ENCODE results near the gene TRMT2B. TPM values are rescaled to one million over a fixed set of nuclear protein-coding genes. Genes with fewer than 3 reads are reported as not detected.

Gene TRMT2B
- total and polyA plus RNA-seq, 10 of the 15 experiments (the other 5 are each of a cell fraction or from before 2014, with no cell fraction given), result 2.5 to 14.2 (median 11.5) TPM

GRCh38 chrX:100995469-100995868, 56.4 kb downstream of the TRMT2B start:
- RAD21 ChIA-PET (ENCODE audit: unreplicated experiment), result no interaction called here
- H3K4me2 ChIP-seq (ENCODE audit: control insufficient read depth, insufficient read depth), result no peak overlapping the region
- ATAC-seq (no peak), FAIRE-seq (no peak), DNase-seq (ENCODE audit: low read depth, low spot score) (no peak)
- BruUV-seq (replicated peaks), result no TSS peak
- no peak overlapping the region for H2AFZ ChIP-seq (ENCODE audit: control insufficient read depth, low read depth, low read length)
- H3K9me3 ChIP-seq (replicated peaks; ENCODE audit: control insufficient read depth, insufficient read depth, low read length), result no peaks in the 10 kb centered on the region
- no peak overlapping the region for H3K27ac ChIP-seq (ENCODE audit: control insufficient read depth, insufficient read depth)
- H3K4me3 ChIP-seq, result no peak overlapping the region
- in situ Hi-C loops (cut with MboI), result no loop called here
- CTCF ChIA-PET, result no interaction called here
- H3K4me1 ChIP-seq (ENCODE audit: control insufficient read depth, insufficient read depth, low read length), result peaks cover 6% of the 10 kb centered on the region
- POLR2A ChIA-PET, result no interaction called here
- H3K36me3 ChIP-seq (ENCODE audit: control insufficient read depth in 2 of 2, insufficient read depth in 2 of 2, low read length in 1 of 2), result no peaks in the 10 kb centered on the region
- SMC1A ChIA-PET (ENCODE audit: uncharacterized antibody, unreplicated experiment), result no interaction called here
- 89% methylated on average over 5 of the region's 5 CpGs for WGBS (ENCODE audit: insufficient coverage, insufficient replicate concordance, low lambda C conversion rate, missing lambda C conversion rate)
- no peaks in the 10 kb centered on the region for H4K20me1 ChIP-seq (ENCODE audit: control insufficient read depth, insufficient read depth)
- no peak overlapping the region for H3K9ac ChIP-seq (ENCODE audit: control insufficient read depth, insufficient read depth, low read length)
- intact Hi-C loops (cut with micrococcal nuclease; ENCODE audit: unreplicated experiment), result no loop called here
- H3K79me2 ChIP-seq (ENCODE audit: control insufficient read depth, insufficient read depth, low read length), result no peaks in the 10 kb centered on the region
- H3K27me3 ChIP-seq (replicated peaks in 1 of 2; ENCODE audit: control insufficient read depth in 2 of 2, insufficient read depth in 2 of 2, low read length in 1 of 2), result no peaks in the 10 kb centered on the region
- no peak for TF ChIP-seq BHLHE40 (IDR thresholded peaks at IDR 0.05; ENCODE audit: borderline replicate concordance in 1 of 2, low read depth in 2 of 2, low read length in 1 of 2)
- TF ChIP-seq ZNF592 (IDR thresholded peaks at IDR 0.05), result no peak
- TF ChIP-seq BCL3 (IDR thresholded peaks at IDR 0.05; ENCODE audit: borderline replicate concordance, insufficient read depth, low read depth, low read length, poor library complexity, severe bottlenecking), result no peak
- TF ChIP-seq ASH2L (IDR thresholded peaks at IDR 0.05; ENCODE audit: borderline replicate concordance, low read depth), result no peak
- TF ChIP-seq MYC (IDR thresholded peaks at IDR 0.05; ENCODE audit: insufficient read depth, insufficient read length, insufficient replicate concordance, low read length, severe bottlenecking), result no peak
- no peak for TF ChIP-seq MXI1 (IDR thresholded peaks at IDR 0.05; ENCODE audit: low read depth, low read length)
- TF ChIP-seq E2F4 (IDR thresholded peaks at IDR 0.05; ENCODE audit: low read depth, low read length), result no peak
- TF ChIP-seq IRF4 (IDR thresholded peaks at IDR 0.05; ENCODE audit: low read depth, low read length), result no peak
- TF ChIP-seq SPI1 (IDR thresholded peaks at IDR 0.05; ENCODE audit: borderline replicate concordance, insufficient read depth, low read depth, low read length), result no peak
- TF ChIP-seq ELK1 (IDR thresholded peaks at IDR 0.05; ENCODE audit: low read depth, low read length), result no peak
- no peak for TF ChIP-seq TAF1 (IDR thresholded peaks at IDR 0.05; ENCODE audit: borderline replicate concordance, low read depth, low read length)
- TF ChIP-seq RBBP5 (conservative IDR thresholded peaks at IDR 0.05), result no peak
- TF ChIP-seq BRCA1 (IDR thresholded peaks at IDR 0.05; ENCODE audit: low read depth, low read length), result no peak

Measured in GM12878 (cell line).